Panc1 (cell line): ENCODE results near the gene PNRC2. TPM values are rescaled to one million over a fixed set of nuclear protein-coding genes. Genes with fewer than 3 reads are reported as not detected.

Source experiments
- microRNA-seq: library from miRNA; unstranded; fragments of <30 nt; microRNA quantifications from one replicate; pipeline ENCODE4 v1.1.0, GENCODE V29; 2020; ENCODE audit not compliant: unreplicated experiment
- total RNA-seq: library from RNA; stranded (reverse); gene quantifications from one replicate; pipeline ENCODE4 v1.2.1, GENCODE V29; 2021; ENCODE audit not compliant: unreplicated experiment

Gene PNRC2
- total RNA-seq, 1 experiment from 2014 or later, result 97.4 TPM

Small RNA genes lying within 50 kb of the gene (microRNA-seq; reads per million reads assigned to microRNA genes)
- gene MIR378F, result not detected

Other genes starting within 250 kb of the PNRC2 start
- 58.5 TPM for gene ELOA, start 216.4 kb upstream of the PNRC2 start, total RNA-seq
- 48.9 TPM for gene PITHD1, start 181.4 kb upstream of the PNRC2 start, total RNA-seq
- gene LYPLA2, start 168.7 kb upstream of the PNRC2 start, total RNA-seq, result 82.9 TPM
- 114 TPM for gene GALE, start 159.1 kb upstream of the PNRC2 start, total RNA-seq
- 30.8 TPM for gene HMGCL, start 134.4 kb upstream of the PNRC2 start, total RNA-seq
- 14.3 TPM for gene FUCA1, start 91.5 kb upstream of the PNRC2 start, total RNA-seq
- not detected for gene CNR2, start 46.5 kb upstream of the PNRC2 start, total RNA-seq
- gene SRSF10, start 20.5 kb downstream of the PNRC2 start, total RNA-seq, result 137 TPM
- gene MYOM3, start 152.3 kb downstream of the PNRC2 start, total RNA-seq, result 0.05 TPM
- 1.1 TPM for gene IL22RA1, start 183.3 kb downstream of the PNRC2 start, total RNA-seq
- gene IFNLR1, start 227.5 kb downstream of the PNRC2 start, total RNA-seq, result 1.0 TPM